H1 (cell line): ENCODE measurements around the gene PLAAT2. TPM values are rescaled to one million over a fixed set of nuclear protein-coding genes. Genes with fewer than 3 reads are reported as not detected.

Experiments
- CHD7 ChIP-seq: fragments of 300-600 bp; sonication (generic); IDR thresholded peaks from 2 replicates; pipeline ENCODE4 v1.7.1; 2012; ENCODE audit warnings: low read length, moderate library complexity, mild to moderate bottlenecking, inconsistent platforms; ENCODE audit not compliant: insufficient replicate concordance
- polyA plus RNA-seq, 7 experiments: library from polyadenylated mRNA; depleted of rRNA in 3 of 7; stranded (reverse) in 5 of 7; unstranded in 2 of 7; fragments of >200 nt in 5 of 7; fragments of 200-250 nt in 2 of 7; gene quantifications; 1 replicate in 5 of 7; 2 replicates in 1 of 7; 4 replicates in 1 of 7; pipeline versions ENCODE4 v1.2.1 to v1.2.3, GENCODE V29; 2011 to 2013; ENCODE audit warnings: missing spikeins in 2 of 7, mixed read lengths in 2 of 7
- total RNA-seq: library from RNA; stranded (reverse); fragmentation: NEBNext Ultra II Directional; extraction: Animal tissue kit (Norgen Biotek cat#: 25700); gene quantifications from 2 replicates; pipeline ENCODE4 v1.2.1, GENCODE V29; 2021

PLAAT2 gene
- total and polyA plus RNA-seq, 2 of the 8 experiments (the other 6 are each of a cell fraction or from before 2014, with no cell fraction given), result 0.39 TPM; not detected in 1

GRCh38 chr11:63506876-63507275 lies 56.3 kb downstream of the PLAAT2 start (continued):
- no peak for TF ChIP-seq CHD7
